HG02642 (cell line): Measurements from ENCODE around the gene MOXD1.
A peak's percentile ranks its signal among the peaks of the same experiment; 100 is the strongest.

Source experiments
- ATAC-seq: cut with Tn5 transposase; IDR thresholded peaks from one replicate; pipeline ENCODE4 v1.9.1; 2021; ENCODE audit warnings: mild to moderate bottlenecking; ENCODE audit not compliant: unreplicated experiment, poor library complexity

The MOXD1 gene

GRCh38 chr6:132400883-132401617 is at the start of gene MOXD1:
MOXD1 (minus strand) TSS chr6:132401475; CDS start chr6:132401426, 49 bp downstream.
- peak; percentile 76 for ATAC-seq

GRCh38 chr6:132446855-132447241 is 45.6 kb upstream of the MOXD1 start:
- ATAC-seq, result no peak

- ATAC-seq, result no peak
These were observed 45.0 kb upstream of the MOXD1 start for GRCh38 chr6:132446141-132446854.

GRCh38 chr6:132445201-132445951 is 44.1 kb upstream of the MOXD1 start:
- ATAC-seq, result no peak

GRCh38 chr6:132443206-132443605 is 41.9 kb upstream of the MOXD1 start:
- no peak for ATAC-seq

GRCh38 chr6:132430110-132430509 is 28.8 kb upstream of the MOXD1 start:
- no peak for ATAC-seq

GRCh38 chr6:132425176-132425575 is 23.9 kb upstream of the MOXD1 start:
- ATAC-seq, result no peak

GRCh38 chr6:132423839-132424238 is 22.6 kb upstream of the MOXD1 start:
- no peak for ATAC-seq

- no peak for ATAC-seq
These were observed 17.1 kb upstream of the MOXD1 start for GRCh38 chr6:132418235-132418965.

- no peak for ATAC-seq
These were observed 13.5 kb upstream of the MOXD1 start for GRCh38 chr6:132414761-132415160.

- ATAC-seq, result no peak
These were observed 13.0 kb upstream of the MOXD1 start for GRCh38 chr6:132414322-132414721.

- no peak for ATAC-seq
These were observed 12.2 kb upstream of the MOXD1 start for GRCh38 chr6:132413499-132413802.

GRCh38 chr6:132412656-132413498 is 11.6 kb upstream of the MOXD1 start:
- no peak for ATAC-seq

- no peak for ATAC-seq
These were observed 10.0 kb upstream of the MOXD1 start for GRCh38 chr6:132411296-132411695.

- ATAC-seq, result no peak
These were observed 9.6 kb upstream of the MOXD1 start for GRCh38 chr6:132410830-132411229.

GRCh38 chr6:132405143-132405915 is 4.1 kb upstream of the MOXD1 start:
- peak; percentile 37 for ATAC-seq

GRCh38 chr6:132404736-132405135 is 3.5 kb upstream of the MOXD1 start:
- ATAC-seq, result peak; percentile 2

GRCh38 chr6:132404330-132404729 is 3.1 kb upstream of the MOXD1 start:
- no peak for ATAC-seq
